IMR-90 (cell line): ENCODE data around the gene TEX28. TPM values are rescaled to one million over a fixed set of nuclear protein-coding genes. Genes with fewer than 3 reads are reported as not detected.

ENCODE experiments used
- ATAC-seq: fragments of 200-7000 bp; cut with Tn5 transposase; 2 replicates; pipeline ENCODE4 v1.9.1; 2020; ENCODE audit warnings: low read depth, mild to moderate bottlenecking, moderate library complexity
- BruUV-seq: library from RNA; stranded (reverse); fragments of 400-500 nt; replicated peaks from 2 replicates; lab custom pipeline; 2021; lab: Mats Ljungman, UMichigan
- CTCF ChIA-PET: fragments of 300-600 bp; formaldehyde crosslinking; extraction: SDS; loops from one replicate; lab custom pipeline; 2021; ENCODE audit warnings: antibody characterized with exemption; lab: Yijun Ruan, JAX
- POLR2A ChIA-PET: fragments of 300-600 bp; sonication (Branson Sonifier 250); formaldehyde crosslinking; loops from one replicate; lab custom pipeline; 2022; ENCODE audit warnings: antibody characterized with exemption; ENCODE audit not compliant: unreplicated experiment; lab: Charles Lee
- DNase-seq: peaks from one replicate; pipeline ENCODE4 v3.0.0; 2013
- H2AFZ ChIP-seq: replicated peaks from 2 replicates; pipeline ENCODE3; 2013; ENCODE audit warnings: low read length, mild to moderate bottlenecking; ENCODE audit not compliant: poor library complexity
- H2AK5ac ChIP-seq: 2 replicates; pipeline ENCODE4 v1.6.1; 2013; ENCODE audit warnings: low read depth, low read length, inconsistent platforms
- H2AK9ac ChIP-seq: replicated peaks from 2 replicates; pipeline ENCODE3; 2013; ENCODE audit warnings: mild to moderate bottlenecking, low read depth, low read length, moderate library complexity; ENCODE audit not compliant: poor library complexity
- H2BK120ac ChIP-seq: 2 replicates; pipeline ENCODE4 v1.6.1; 2013; ENCODE audit warnings: low read depth, low read length, inconsistent platforms
- H2BK15ac ChIP-seq: 3 replicates; pipeline ENCODE4 v1.6.1; 2013; ENCODE audit warnings: low read depth, low read length, inconsistent platforms
- H2BK20ac ChIP-seq: 2 replicates; pipeline ENCODE4 v1.6.1; 2013; ENCODE audit warnings: low read depth, mild to moderate bottlenecking, inconsistent platforms, low read length, moderate library complexity
- H2BK5ac ChIP-seq: 2 replicates; pipeline ENCODE4 v1.6.1; 2013; ENCODE audit warnings: mild to moderate bottlenecking, low read depth, low read length, inconsistent platforms; ENCODE audit not compliant: poor library complexity, severe bottlenecking
- H3K14ac ChIP-seq: replicated peaks from 2 replicates; pipeline ENCODE4 v1.6.1; 2013; ENCODE audit warnings: low read depth, low read length, inconsistent platforms
- H3K18ac ChIP-seq: 2 replicates; pipeline ENCODE4 v1.6.1; 2013; ENCODE audit warnings: low read depth, low read length, control low read depth
- H3K23ac ChIP-seq: 2 replicates; pipeline ENCODE4 v1.6.1; 2013; ENCODE audit warnings: low read depth, low read length, inconsistent platforms
- H3K27ac ChIP-seq: 2 replicates; pipeline ENCODE4 v1.5.1; 2013; ENCODE audit warnings: mild to moderate bottlenecking, control low read depth, low read length; ENCODE audit not compliant: insufficient read depth
- H3K27me3 ChIP-seq: 2 replicates; pipeline ENCODE4 v1.6.1; 2013; ENCODE audit warnings: low read length; ENCODE audit not compliant: control insufficient read depth, insufficient read depth
- H3K36me3 ChIP-seq: 2 replicates; pipeline ENCODE4 v1.6.1; 2013; ENCODE audit warnings: low read length, mixed read lengths; ENCODE audit not compliant: control insufficient read depth, insufficient read depth
- H3K4ac ChIP-seq: 2 replicates; pipeline ENCODE4 v1.6.1; 2013; ENCODE audit warnings: low read depth, low read length, inconsistent platforms
- H3K4me1 ChIP-seq: 2 replicates; pipeline ENCODE4 v1.6.1; 2013; ENCODE audit warnings: low read length, mixed read lengths; ENCODE audit not compliant: control insufficient read depth, insufficient read depth
- H3K4me2 ChIP-seq: 2 replicates; pipeline ENCODE4 v1.6.1; 2013; ENCODE audit warnings: low read depth, mild to moderate bottlenecking, control low read depth, low read length, moderate library complexity
- H3K4me3 ChIP-seq: 2 replicates; pipeline ENCODE4 v1.5.1; 2013; ENCODE audit warnings: low read depth, mild to moderate bottlenecking, control low read depth, low read length, moderate library complexity; ENCODE audit not compliant: insufficient read depth
- H3K56ac ChIP-seq: 2 replicates; pipeline ENCODE4 v1.6.1; 2013; ENCODE audit warnings: low read length, inconsistent platforms; ENCODE audit not compliant: insufficient read depth; ENCODE audit errors: extremely low read depth
- H3K79me1 ChIP-seq, 2 experiments: 2 replicates each; pipeline ENCODE4 v1.6.1; 2013; ENCODE audit warnings: low read length in 2 of 2, inconsistent platforms in 1 of 2, low read depth in 1 of 2
- H3K9ac ChIP-seq: 2 replicates; pipeline ENCODE4 v1.6.1; 2013; ENCODE audit warnings: low read depth, low read length, control low read depth
- H3K9me1 ChIP-seq: 2 replicates; pipeline ENCODE4 v1.6.1; 2013; ENCODE audit warnings: low read length, inconsistent platforms; ENCODE audit not compliant: insufficient read depth
- H3K9me3 ChIP-seq: 2 replicates; pipeline ENCODE4 v1.6.1; 2013; ENCODE audit warnings: low read length; ENCODE audit not compliant: control insufficient read depth, insufficient read depth
- H4K20me1 ChIP-seq: 2 replicates; pipeline ENCODE4 v1.6.1; 2013; ENCODE audit warnings: low read length, inconsistent platforms; ENCODE audit not compliant: insufficient read depth
- H4K5ac ChIP-seq: 2 replicates; pipeline ENCODE4 v1.6.1; 2013; ENCODE audit warnings: mild to moderate bottlenecking, low read depth, low read length, control low read depth
- H4K8ac ChIP-seq, 2 experiments: 2 replicates each; pipeline ENCODE4 v1.6.1; 2013; ENCODE audit warnings: low read depth in 2 of 2, low read length in 2 of 2, control low read depth in 1 of 2, inconsistent platforms in 1 of 2
- H4K91ac ChIP-seq: 2 replicates; pipeline ENCODE4 v1.6.1; 2013; ENCODE audit warnings: low read depth, low read length, inconsistent platforms; ENCODE audit not compliant: insufficient read depth
- BHLHE40 ChIP-seq: fragments of 150-350 bp; IDR thresholded peaks from 2 replicates; pipeline ENCODE4 v1.6.1; 2016; ENCODE audit warnings: mild to moderate bottlenecking, low read depth, low read length
- CEBPB ChIP-seq: IDR thresholded peaks from 2 replicates; pipeline ENCODE4 v1.6.1; 2012; ENCODE audit warnings: low read depth, low read length, improper control_type of control experiment
- CHD1 ChIP-seq: IDR thresholded peaks from 2 replicates; pipeline ENCODE4 v1.6.1; 2012; ENCODE audit warnings: low read depth, low read length, improper control_type of control experiment
- CTCF ChIP-seq: conservative IDR thresholded peaks from 2 replicates; pipeline ENCODE4 v1.5.1; 2012; ENCODE audit warnings: mild to moderate bottlenecking, low read depth, low read length, improper control_type of control experiment
- ELK1 ChIP-seq: fragments of 150-350 bp; IDR thresholded peaks from 2 replicates; pipeline ENCODE4 v1.6.1; 2016; ENCODE audit warnings: low read depth, mild to moderate bottlenecking, low read length, moderate library complexity, borderline replicate concordance
- FOS ChIP-seq: fragments of 150-350 bp; IDR thresholded peaks from 2 replicates; pipeline ENCODE4 v1.6.1; 2016; ENCODE audit warnings: low read depth, low read length
- MAFK ChIP-seq: IDR thresholded peaks from 2 replicates; pipeline ENCODE4 v1.6.1; 2012; ENCODE audit warnings: low read depth, low read length, improper control_type of control experiment
- MAZ ChIP-seq: IDR thresholded peaks from 2 replicates; pipeline ENCODE4 v1.6.1; 2012; ENCODE audit warnings: low read depth, mild to moderate bottlenecking, low read length, improper control_type of control experiment, moderate library complexity, borderline replicate concordance
- MXI1 ChIP-seq: IDR thresholded peaks from 2 replicates; pipeline ENCODE4 v1.6.1; 2012; ENCODE audit warnings: low read depth, mild to moderate bottlenecking, low read length, moderate library complexity, borderline replicate concordance
- NFE2L2 ChIP-seq: fragments of 150-350 bp; IDR thresholded peaks from 2 replicates; pipeline ENCODE4 v1.6.1; 2016; ENCODE audit warnings: low read depth, mild to moderate bottlenecking, low read length
- POLR2A ChIP-seq: IDR thresholded peaks from 2 replicates; pipeline ENCODE4 v1.6.1; 2012; ENCODE audit warnings: mild to moderate bottlenecking, low read depth, low read length
- RAD21 ChIP-seq: IDR thresholded peaks from 2 replicates; pipeline ENCODE4 v1.6.1; 2012; ENCODE audit warnings: low read length, improper control_type of control experiment
- RCOR1 ChIP-seq: IDR thresholded peaks from 2 replicates; pipeline ENCODE4 v1.6.1; 2012; ENCODE audit warnings: mild to moderate bottlenecking, low read length, improper control_type of control experiment; ENCODE audit not compliant: insufficient replicate concordance
- RFX5 ChIP-seq: IDR thresholded peaks from 2 replicates; pipeline ENCODE4 v1.8.0; 2012; ENCODE audit warnings: low read depth, mild to moderate bottlenecking, low read length, moderate library complexity
- SMC3 ChIP-seq: fragments of 150-350 bp; IDR thresholded peaks from 2 replicates; pipeline ENCODE4 v1.6.1; 2016; ENCODE audit warnings: low read depth, mild to moderate bottlenecking, antibody characterized with exemption, low read length, moderate library complexity
- USF2 ChIP-seq: fragments of 150-350 bp; IDR thresholded peaks from 2 replicates; pipeline ENCODE4 v1.6.1; 2017; ENCODE audit warnings: mild to moderate bottlenecking, antibody characterized with exemption, low read length, low read depth
- WGBS, 2 experiments: methylation state at CpG; one replicate each; pipeline versions ENCODE4 v1.1.5 to v1.1.7; 2013; ENCODE audit warnings: missing lambda C conversion rate in 2 of 2; ENCODE audit not compliant: insufficient read length in 1 of 2; ENCODE audit errors: extremely low coverage in 2 of 2; 5-methylcytosine and 5-hydroxymethylcytosine counted together
- dilution Hi-C: fragments of 300-500 bp; cut with HindIII; formaldehyde crosslinking; loops from one replicate; pipeline ENCODE4 v1.14.3; 2018; ENCODE audit warnings: low sequenced_read_pairs; ENCODE audit not compliant: unreplicated experiment
- in situ Hi-C: fragments of 300-500 bp; cut with MboI; formaldehyde crosslinking; loops from 3 replicates; pipeline ENCODE4 v1.14.3; 2019; ENCODE audit warnings: low sequenced_read_pairs, inconsistent platforms, mixed read lengths
- intact Hi-C: fragments of 100-400 bp; cut with micrococcal nuclease; formaldehyde crosslinking; loops from 2 replicates; pipeline ENCODE4 v1.10.0; 2022
- polyA plus RNA-seq, 3 experiments: library from polyadenylated mRNA; depleted of rRNA; stranded (reverse); fragments of >200 nt; gene quantifications; 2 replicates each; pipeline ENCODE4 v1.2.3, GENCODE V29; 2012; ENCODE audit warnings: low replicate concordance in 1 of 3
- total RNA-seq: library from RNA; depleted of rRNA; stranded (reverse); fragments of >200 nt; gene quantifications from 2 replicates; pipeline ENCODE4 v1.2.3, GENCODE V29; 2012

The TEX28 gene
- total and polyA plus RNA-seq, 2 of the 4 experiments (the other 2 are of a cell fraction): not detected

- peaks cover 4% of the 10 kb centered on the region; the same call in 1 of the 2 replicates for H3K4me1 ChIP-seq
- no peak overlapping the region for H2BK15ac ChIP-seq
- H2AFZ ChIP-seq: no peak overlapping the region
- no peak overlapping the region for H2BK120ac ChIP-seq
- no peak overlapping the region for H4K5ac ChIP-seq
- no peaks in the 10 kb centered on the region for H3K79me1 ChIP-seq
- no peaks in the 10 kb centered on the region for H3K9me3 ChIP-seq
- no peaks in the 10 kb centered on the region for H3K9me1 ChIP-seq
- no peak overlapping the region for H2BK5ac ChIP-seq
- no peak overlapping the region for H3K4me2 ChIP-seq
- no peak overlapping the region for H3K23ac ChIP-seq
- H3K27me3 ChIP-seq: peaks cover 53% of the 10 kb centered on the region
- POLR2A ChIA-PET: no interaction called here
- H3K18ac ChIP-seq: no peak overlapping the region
- no peak overlapping the region for H3K4ac ChIP-seq
- H3K56ac ChIP-seq: no peak overlapping the region
- H2BK20ac ChIP-seq: no peak overlapping the region
- H2AK5ac ChIP-seq: no peak overlapping the region
- no peak overlapping the region for H4K8ac ChIP-seq
- dilution Hi-C loops (no loop called here), intact Hi-C loops (no loop called here), in situ Hi-C loops (no loop called here)
- no peak overlapping the region for H2AK9ac ChIP-seq
- DNase-seq (peak; percentile 24), ATAC-seq (no peak)
- no peak overlapping the region for H3K14ac ChIP-seq
- no peaks in the 10 kb centered on the region; the same call in 1 of the 2 replicates for H4K20me1 ChIP-seq
- H3K27ac ChIP-seq: no peak overlapping the region
- no TSS peak for BruUV-seq
- no peak overlapping the region for H4K91ac ChIP-seq
- no peaks in the 10 kb centered on the region for H3K36me3 ChIP-seq
- H3K4me3 ChIP-seq: no peak overlapping the region
- TF ChIP-seq MAZ (no peak), MAFK (no peak), RFX5 (no peak), ELK1 (no peak), CHD1 (no peak), CTCF (no peak), USF2 (no peak), SMC3 (no peak), NFE2L2 (no peak), CEBPB (no peak), RAD21 (no peak), BHLHE40 (no peak), FOS (no peak), MXI1 (no peak), RCOR1 (no peak), POLR2A (no peak)
- CTCF ChIA-PET: no interaction called here
- no CpG with 5 or more reads among the region's 8 CpGs for WGBS, 2 experiments
- no peak overlapping the region for H3K9ac ChIP-seq
Observed at GRCh38 chrX:154325541-154325940, 30.6 kb upstream of the TEX28 start.
